ENCODE measurements around the gene SDR39U1. TPM values are rescaled to one million over a fixed set of nuclear protein-coding genes. Genes with fewer than 3 reads are reported as not detected.

The SDR39U1 gene
- total RNA-seq, 4 donors from 2014 or later = 21.7 to 51.4 (median 38.3) TPM

GRCh38 chr14:24434036-24434435, 8.5 kb downstream of the SDR39U1 start:
- H3K4me3 ChIP-seq = no peak overlapping the region
- ATAC-seq = no peak
- TF ChIP-seq POLR2A (IDR thresholded peaks at IDR 0.05) = no peak
- TF ChIP-seq CTCF (IDR thresholded peaks at IDR 0.05 in 4 of 5, conservative IDR thresholded peaks at IDR 0.05 in 1 of 5) = no peak
- H3K36me3 ChIP-seq = peaks cover 0 to 50% of the 10 kb centered on the region in 2 donors
- in situ Hi-C loops (cut with MboI; ENCODE audit: low sequenced_read_pairs in 4 of 4) (loop anchor here (5.0 to 25.0 kb wide), 6 partner anchors 67 to 1122 kb away; partner anchors contain the start of genes GMPR2 (in 3 of the 4), NEDD8 (in 3 of the 4), ADCY4 (in 1 of the 4) and BCL2L2 (in 1 of the 4)), intact Hi-C loops (cut with DNase I; ENCODE audit: low total_unique reads) (loop anchor here (10.0 kb wide), 1 partner anchor 879 kb away; the partner anchor contains the start of genes THTPA and ZFHX2)
- peaks cover 27 to 37% of the 10 kb centered on the region in 2 donors for H3K4me1 ChIP-seq
- no peak for DNase-seq
- H3K27ac ChIP-seq = no peak overlapping the region
- no peaks in the 10 kb centered on the region for H3K9me3 ChIP-seq
- H3K27me3 ChIP-seq = no peaks in the 10 kb centered on the region

GRCh38 chr14:24432259-24433131, 10.1 kb downstream of the SDR39U1 start:
- peak overlapping the region; percentile 4 to 87 (median 85) for H3K27ac ChIP-seq
- DNase-seq (no peak), ATAC-seq (no peak)
- H3K27me3 ChIP-seq = no peaks in the 10 kb centered on the region
- intact Hi-C loops (cut with DNase I; ENCODE audit: low total_unique reads) = loop anchor here (10.0 kb wide), 1 partner anchor 878 kb away; the partner anchor contains the start of genes THTPA and ZFHX2
- peaks cover 0 to 35% of the 10 kb centered on the region in 2 donors for H3K36me3 ChIP-seq
- H3K4me1 ChIP-seq = peaks cover 22 to 26% of the 10 kb centered on the region in 2 donors
- no peaks in the 10 kb centered on the region for H3K9me3 ChIP-seq
- TF ChIP-seq POLR2A (IDR thresholded peaks at IDR 0.05) (no peak), CTCF (IDR thresholded peaks at IDR 0.05 in 4 of 5, conservative IDR thresholded peaks at IDR 0.05 in 1 of 5) (no peak)
- in situ Hi-C loops (cut with MboI; ENCODE audit: low sequenced_read_pairs in 4 of 4) = loop anchor here (5.0 to 25.0 kb wide), 6 partner anchors 65 to 1120 kb away; partner anchors contain the start of genes GMPR2 (in 3 of the 4), NEDD8 (in 3 of the 4), ADCY4 (in 1 of the 4) and BCL2L2 (in 1 of the 4)
- no peak overlapping the region for H3K4me3 ChIP-seq

GRCh38 chr14:24431569-24432258, 10.9 kb downstream of the SDR39U1 start:
- ATAC-seq = peak; percentile 51 to 70
- intact Hi-C loops (cut with DNase I; ENCODE audit: low total_unique reads) = loop anchor here (1.0 to 10.0 kb wide), 4 partner anchors 65 to 877 kb away; partner anchors contain the start of genes THTPA, TINF2 and ZFHX2
- no peaks in the 10 kb centered on the region for H3K27me3 ChIP-seq
- peaks cover 19 to 22% of the 10 kb centered on the region in 2 donors for H3K4me1 ChIP-seq
- no peaks in the 10 kb centered on the region for H3K9me3 ChIP-seq
- DNase-seq = peak; percentile 76 to 87
- H3K36me3 ChIP-seq = peaks cover 0 to 28% of the 10 kb centered on the region in 2 donors
- in situ Hi-C loops (cut with MboI; ENCODE audit: low sequenced_read_pairs in 4 of 4) = loop anchor here (5.0 to 25.0 kb wide), 6 partner anchors 64 to 1119 kb away; partner anchors contain the start of genes GMPR2 (in 3 of the 4), NEDD8 (in 3 of the 4), ADCY4 (in 1 of the 4) and BCL2L2 (in 1 of the 4)
- peak overlapping the region; percentile 85 to 90 (median 86) for H3K27ac ChIP-seq
- peak overlapping the region in 3 of 4 donors; percentile 62 to 81 (median 76) for H3K4me3 ChIP-seq
- no peak for TF ChIP-seq POLR2A (IDR thresholded peaks at IDR 0.05)
- TF ChIP-seq CTCF (IDR thresholded peaks at IDR 0.05 in 4 of 5, conservative IDR thresholded peaks at IDR 0.05 in 1 of 5) = peak; percentile 79 to 92 (median 88)
